HEK293T (cell line): ENCODE results near the gene GAS2L2.

Experiments
- CTCF ChIA-PET: fragments of 350-600 bp; formaldehyde crosslinking; extraction: SDS; loops from one replicate; lab custom pipeline; 2021; ENCODE audit warnings: antibody characterized with exemption, inconsistent platforms; lab: Yijun Ruan, JAX
- POLR2A ChIA-PET: fragments of 350-600 bp; formaldehyde crosslinking; extraction: SDS; loops from one replicate; lab custom pipeline; 2020; ENCODE audit warnings: antibody characterized with exemption, inconsistent platforms; lab: Yijun Ruan, JAX
- DNase-seq: peaks from one replicate; pipeline ENCODE4 v3.0.0; 2012; ENCODE audit warnings: mixed read lengths; ENCODE audit errors: extremely low spot score
- ARNT ChIP-seq: fragments of 450-650 bp; IDR thresholded peaks from 2 replicates; pipeline ENCODE4 v1.6.1; 2017; ENCODE audit warnings: mild to moderate bottlenecking
- BHLHE40 ChIP-seq: fragments of 450-650 bp; IDR thresholded peaks from 2 replicates; pipeline ENCODE4 v1.6.1; 2016; ENCODE audit warnings: mild to moderate bottlenecking, moderate library complexity, borderline replicate concordance
- CTBP1 ChIP-seq: fragments of 450-650 bp; IDR thresholded peaks from 2 replicates; pipeline ENCODE4 v1.6.1; 2016; ENCODE audit warnings: borderline replicate concordance
- ELF4 ChIP-seq: fragments of 450-650 bp; IDR thresholded peaks from 2 replicates; pipeline ENCODE4 v1.6.1; 2017; ENCODE audit warnings: antibody characterized with exemption
- FOXA1 ChIP-seq: fragments of 450-650 bp; IDR thresholded peaks from 2 replicates; pipeline ENCODE4 v1.6.1; 2016; ENCODE audit warnings: mild to moderate bottlenecking
- FOXK2 ChIP-seq: fragments of 450-650 bp; IDR thresholded peaks from 2 replicates; pipeline ENCODE4 v1.6.1; 2016; ENCODE audit warnings: mild to moderate bottlenecking
- FOXM1 ChIP-seq: fragments of 450-650 bp; IDR thresholded peaks from 2 replicates; pipeline ENCODE4 v1.6.1; 2017; ENCODE audit warnings: mild to moderate bottlenecking, borderline replicate concordance
- HDGF ChIP-seq: fragments of 450-650 bp; IDR thresholded peaks from 2 replicates; pipeline ENCODE4 v1.6.1; 2017; ENCODE audit warnings: antibody characterized with exemption, borderline replicate concordance
- L3MBTL2 ChIP-seq: fragments of 450-650 bp; conservative IDR thresholded peaks from 2 replicates; pipeline ENCODE4 v1.6.1; 2016; ENCODE audit warnings: mild to moderate bottlenecking
- LEF1 ChIP-seq: fragments of 450-650 bp; IDR thresholded peaks from 2 replicates; pipeline ENCODE4 v1.6.1; 2017; ENCODE audit warnings: mild to moderate bottlenecking, borderline replicate concordance
- NFRKB ChIP-seq: fragments of 450-650 bp; IDR thresholded peaks from 2 replicates; pipeline ENCODE4 v1.6.1; 2016; ENCODE audit warnings: mild to moderate bottlenecking, moderate library complexity
- PKNOX1 ChIP-seq: fragments of 450-650 bp; IDR thresholded peaks from 2 replicates; pipeline ENCODE4 v1.6.1; 2016
- SP1 ChIP-seq: fragments of 450-650 bp; IDR thresholded peaks from 2 replicates; pipeline ENCODE4 v1.6.1; 2017
- SUZ12 ChIP-seq: fragments of 450-650 bp; IDR thresholded peaks from 2 replicates; pipeline ENCODE4 v1.6.1; 2016; ENCODE audit warnings: mild to moderate bottlenecking
- TARDBP ChIP-seq: fragments of 450-650 bp; IDR thresholded peaks from 2 replicates; pipeline ENCODE4 v1.6.1; 2016
- ZNF384 ChIP-seq: fragments of 450-650 bp; IDR thresholded peaks from 2 replicates; pipeline ENCODE4 v1.6.1; 2016

The GAS2L2 gene

GRCh38 chr17:35698800-35699199 lies 54.2 kb downstream of the GAS2L2 start:
- no peak for TF ChIP-seq SUZ12
- TF ChIP-seq PKNOX1: no peak
- TF ChIP-seq FOXM1: no peak
- no peak for TF ChIP-seq FOXK2
- TF ChIP-seq BHLHE40: no peak
- TF ChIP-seq CTBP1: no peak
- no peak for TF ChIP-seq ARNT
- no peak for TF ChIP-seq ZNF384
- no peak for TF ChIP-seq ELF4
- TF ChIP-seq TARDBP: no peak
- TF ChIP-seq SP1: no peak
- no peak for TF ChIP-seq HDGF
- TF ChIP-seq NFRKB: no peak
- TF ChIP-seq FOXA1: no peak
- TF ChIP-seq LEF1: no peak
- TF ChIP-seq L3MBTL2: no peak
- DNase-seq: no peak
- CTCF ChIA-PET: no interaction called here
- POLR2A ChIA-PET: no interaction called here

- TF ChIP-seq TARDBP (no peak), L3MBTL2 (no peak), ARNT (no peak), NFRKB (no peak), FOXM1 (no peak), SP1 (no peak), SUZ12 (no peak), FOXK2 (no peak), FOXA1 (no peak), ELF4 (no peak), ZNF384 (no peak), CTBP1 (no peak), BHLHE40 (no peak), HDGF (no peak)
- ChIA-PET POLR2A (no interaction called here), CTCF (no interaction called here)
- DNase-seq: no peak
Observed at GRCh38 chr17:35695613-35696012, 57.4 kb downstream of the GAS2L2 start.

GRCh38 chr17:35694906-35695305 lies 58.1 kb downstream of the GAS2L2 start:
- POLR2A ChIA-PET: no interaction called here
- CTCF ChIA-PET: no interaction called here
- TF ChIP-seq TARDBP (no peak), SUZ12 (no peak), FOXK2 (no peak), ELF4 (no peak), CTBP1 (no peak), SP1 (no peak), ARNT (no peak)
- DNase-seq: no peak
